ENCODE data around the gene NRN1L.

GRCh38 chr16:67902831-67903230, 18.1 kb downstream of the NRN1L start:
- TF ChIP-seq ZNF274 (IDR thresholded peaks at IDR 0.05; ENCODE audit: low read depth, low read length) (no peak), SUZ12 (IDR thresholded peaks at IDR 0.05; ENCODE audit: extremely low read depth, insufficient read depth, insufficient read length) (no peak)

All from NT2/D1 (cell line).